8988T (cell line): ENCODE measurements around the gene TMEM154.

ENCODE experiments used
- DNase-seq: peaks from one replicate; pipeline ENCODE4 v3.0.0; 2011

TMEM154 gene

GRCh38 chr4:152693871-152694270, 14.1 kb upstream of the TMEM154 start:
- DNase-seq: no peak

GRCh38 chr4:152691761-152692160, 12.0 kb upstream of the TMEM154 start:
- DNase-seq: no peak

DNA sequence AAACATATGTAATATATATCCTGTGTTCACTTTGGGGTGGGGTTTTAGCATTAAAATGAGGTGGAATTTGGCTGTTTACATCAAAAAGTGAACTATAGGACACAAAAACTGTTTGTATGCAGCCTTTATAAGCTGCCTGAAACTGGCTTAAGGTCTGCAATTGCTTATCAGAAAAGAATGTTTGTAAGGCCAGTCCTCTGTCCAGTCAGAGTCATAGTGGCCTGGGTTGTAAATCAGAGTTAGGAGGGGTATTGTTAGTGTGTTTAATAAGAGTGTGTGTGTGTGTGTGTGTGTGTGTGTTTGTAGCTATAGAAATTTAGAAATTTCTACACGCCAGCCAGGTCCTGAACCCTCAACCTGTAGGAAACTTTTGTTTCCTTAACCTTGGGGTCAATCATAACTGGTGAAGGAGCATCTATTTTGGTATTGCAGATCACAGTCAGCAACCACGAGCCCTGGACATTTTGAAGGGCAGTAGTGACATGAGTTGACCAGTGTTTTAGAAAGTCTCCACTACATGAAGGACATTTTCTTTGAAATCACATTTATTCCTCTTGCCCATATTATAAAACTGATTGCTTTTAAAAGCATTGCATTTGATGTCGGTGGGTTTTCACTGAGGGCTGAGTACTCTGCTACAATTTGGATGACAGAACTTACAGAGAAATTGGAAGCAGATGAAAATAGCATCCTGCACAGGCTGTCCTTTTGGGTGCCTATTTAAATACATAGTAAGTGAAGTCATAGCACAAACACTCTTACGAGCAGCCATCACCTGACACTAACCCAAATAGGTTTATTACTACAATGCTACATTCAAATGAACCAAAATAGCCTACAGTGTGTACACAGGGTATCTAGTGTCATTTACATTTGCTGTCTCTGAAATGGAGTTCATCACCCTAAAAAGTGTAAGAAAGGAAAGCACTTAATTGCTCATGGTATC, 11.2 kb upstream of the TMEM154 start:
- DNase-seq: no peak

GRCh38 chr4:152689615-152690501, 10.1 kb upstream of the TMEM154 start:
- DNase-seq: no peak

GRCh38 chr4:152687974-152688599, 8.3 kb upstream of the TMEM154 start:
- no peak for DNase-seq

DNA sequence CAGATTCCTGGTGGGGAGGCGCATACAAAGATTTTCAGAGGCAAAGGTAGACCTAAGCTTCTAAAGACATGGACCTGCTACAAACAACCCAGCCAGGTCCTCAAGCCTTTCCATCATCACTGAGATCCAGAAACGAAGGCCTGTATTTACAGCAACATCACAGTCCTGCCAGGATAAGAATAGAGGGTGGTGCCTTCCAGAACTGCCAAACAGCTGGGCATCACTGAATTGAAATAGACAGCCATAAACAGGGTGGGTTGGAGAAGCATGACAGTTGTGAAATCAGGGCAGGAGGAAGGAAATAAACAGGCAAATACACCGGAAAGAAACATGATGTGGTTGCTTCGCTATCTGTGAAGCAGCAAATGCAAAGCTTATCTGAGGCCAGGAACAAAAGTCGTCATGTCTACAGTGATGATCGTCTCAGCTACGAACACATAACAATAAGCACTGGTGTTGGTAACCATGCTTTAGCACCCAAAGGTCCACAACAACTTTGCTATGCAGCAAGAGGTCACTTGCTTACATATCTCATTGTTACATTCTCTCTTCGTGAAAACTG, 6.7 kb upstream of the TMEM154 start:
- DNase-seq: no peak

- no peak for DNase-seq
Measured at GRCh38 chr4:152684587-152684986, 4.8 kb upstream of the TMEM154 start.

- no peak for DNase-seq
Measured at GRCh38 chr4:152684007-152684406, 4.2 kb upstream of the TMEM154 start.

DNA sequence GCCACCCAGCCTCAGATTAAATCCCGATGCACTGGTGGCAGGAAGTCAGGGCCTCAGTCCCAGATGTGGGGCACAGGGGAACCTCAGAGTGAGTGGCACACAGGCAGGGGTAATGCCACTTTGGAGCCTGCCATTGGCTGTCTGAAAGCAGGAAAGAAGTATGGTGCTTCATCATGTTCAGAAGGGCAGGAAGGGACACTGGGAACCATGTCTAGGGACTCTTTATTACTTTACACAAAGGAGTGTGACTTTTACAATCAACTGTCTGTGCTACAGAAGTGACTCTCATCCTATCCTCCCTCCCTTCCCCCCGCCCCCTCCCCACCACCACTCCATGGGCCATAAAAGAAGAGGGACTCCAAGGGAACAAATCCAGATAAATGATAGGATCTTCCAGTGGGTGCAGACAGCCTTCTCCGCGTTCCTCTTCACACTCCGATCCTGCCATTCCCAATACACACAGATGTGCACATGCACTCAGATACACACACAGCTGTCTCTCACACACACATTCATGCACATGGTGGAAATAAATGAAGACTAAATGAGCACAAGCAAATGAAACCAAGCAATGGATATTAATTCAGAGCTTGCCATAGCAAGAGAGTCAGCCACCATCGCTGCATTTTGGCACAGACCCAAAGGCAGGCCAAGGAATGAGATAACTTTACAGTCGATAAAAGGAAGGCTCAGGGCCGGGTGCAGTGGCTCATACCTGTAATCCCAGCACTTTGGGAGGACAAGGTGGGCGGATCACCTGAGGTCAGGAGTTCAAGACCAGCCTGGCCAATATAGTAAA, 2.5 kb upstream of the TMEM154 start:
- DNase-seq: no peak

DNA sequence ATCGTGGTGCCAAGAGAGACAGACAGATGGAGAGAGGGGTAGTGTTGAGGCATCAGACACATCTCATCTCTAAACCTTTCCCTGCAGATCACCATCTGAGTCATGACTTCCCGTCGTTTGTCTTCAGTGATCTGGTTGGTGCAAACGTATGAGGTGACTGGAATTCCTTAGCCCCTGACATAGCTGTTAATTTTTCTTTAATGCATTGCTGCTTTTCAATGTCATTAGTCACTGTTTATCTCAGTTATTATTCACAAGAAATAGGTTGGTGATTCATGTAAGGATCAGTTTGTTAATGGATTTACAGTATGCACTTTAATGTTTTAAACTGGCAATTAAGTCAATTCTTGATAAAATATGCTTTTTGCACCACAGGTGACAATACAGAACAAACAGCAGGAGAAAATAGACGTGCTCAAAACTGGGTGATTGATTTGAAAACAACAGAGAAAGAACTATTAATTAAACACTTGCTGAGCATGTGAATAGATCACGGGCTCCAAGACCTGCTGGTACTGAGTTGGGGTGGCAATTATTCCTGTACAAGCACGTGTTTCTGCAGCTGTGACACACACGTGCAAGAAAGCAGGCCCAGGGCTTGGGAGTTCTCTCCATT, 1.3 kb upstream of the TMEM154 start:
- DNase-seq: no peak

GRCh38 chr4:152678841-152679240, 956 bp downstream of the TMEM154 start:
- DNase-seq: no peak

- DNase-seq: no peak
Measured at GRCh38 chr4:152677117-152677516, 2.7 kb downstream of the TMEM154 start.

- DNase-seq: no peak
Measured at GRCh38 chr4:152676052-152676854, 3.5 kb downstream of the TMEM154 start.

GRCh38 chr4:152674359-152674758, 5.4 kb downstream of the TMEM154 start:
- DNase-seq: no peak

GRCh38 chr4:152673489-152673888, 6.3 kb downstream of the TMEM154 start:
- DNase-seq: no peak

- no peak for DNase-seq
Measured at GRCh38 chr4:152672206-152673092, 7.3 kb downstream of the TMEM154 start.

DNA sequence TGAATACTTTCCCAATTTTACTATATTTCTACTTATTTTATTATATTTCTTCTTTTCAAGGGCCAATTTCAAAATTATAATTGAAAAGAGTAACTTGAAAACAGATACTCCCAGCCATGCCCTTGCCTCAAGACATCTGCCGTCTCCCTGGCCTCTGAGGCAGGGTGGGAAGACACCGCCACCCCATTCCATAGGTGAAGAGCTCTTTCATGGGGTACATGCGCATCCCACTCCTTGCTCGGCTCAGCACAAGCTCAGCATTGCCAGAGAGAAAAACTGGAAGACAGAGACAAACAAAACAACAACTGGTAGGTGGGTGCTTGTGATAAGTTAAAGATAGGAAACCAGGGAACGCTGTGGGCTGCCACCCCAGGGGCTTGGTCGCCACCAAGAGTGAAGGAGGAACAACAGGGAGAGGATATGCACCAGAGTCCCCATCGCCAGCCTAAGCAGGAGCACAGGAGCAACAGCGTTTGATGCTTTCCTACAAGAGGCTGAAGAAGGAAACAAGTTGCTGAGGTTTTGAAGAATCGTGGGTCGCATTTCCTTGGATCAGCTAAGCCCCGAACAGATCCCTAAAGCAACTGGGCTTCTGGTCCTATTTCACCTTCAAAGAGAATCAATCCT, 11.3 kb downstream of the TMEM154 start:
- no peak for DNase-seq

DNA sequence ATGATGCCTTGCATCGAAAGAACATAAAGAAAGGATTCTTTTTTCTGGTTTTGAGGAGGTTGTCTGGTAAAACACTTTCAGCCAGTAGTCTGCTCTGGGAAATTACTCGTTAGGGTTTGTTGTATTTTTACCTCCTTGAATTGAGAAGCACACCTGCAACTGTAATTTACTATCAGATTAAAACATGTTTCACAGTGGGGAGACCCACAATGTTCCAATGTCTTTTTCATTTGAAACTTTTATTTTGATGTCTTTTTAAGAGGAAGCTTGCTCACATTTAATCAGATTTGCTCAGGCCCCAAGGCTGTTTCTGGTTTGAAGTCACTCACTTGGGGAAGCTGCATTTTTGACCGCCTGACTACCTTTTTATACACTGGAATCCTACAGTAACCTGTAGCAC, 12.0 kb downstream of the TMEM154 start:
- no peak for DNase-seq

DNA sequence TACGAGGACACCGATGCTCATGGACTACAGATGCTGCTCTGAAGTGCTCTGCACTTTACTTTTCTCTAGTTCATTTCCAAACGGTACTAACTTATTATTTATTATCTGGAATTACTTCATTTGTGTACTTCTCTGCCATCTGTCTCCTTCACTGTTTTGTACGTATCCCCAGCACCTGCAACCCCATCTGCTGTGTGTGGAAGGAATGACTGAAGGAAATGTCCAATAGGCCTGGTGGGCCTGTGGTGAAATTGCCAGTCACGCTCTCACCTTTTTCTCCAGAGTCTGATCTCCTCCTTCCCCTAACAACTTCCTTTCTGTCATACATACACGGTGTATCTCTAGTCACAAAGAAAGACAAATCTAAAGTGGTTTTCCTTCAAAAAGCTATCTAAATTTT, 12.9 kb downstream of the TMEM154 start:
- no peak for DNase-seq
